OCI-LY7 (cell line): ENCODE measurements around the gene SLC16A6. TPM values are rescaled to one million over a fixed set of nuclear protein-coding genes. Genes with fewer than 3 reads are reported as not detected.
"Not testable (repeated sequence)": the region's sequence is repeated elsewhere in the genome, so short reads cannot be mapped to it uniquely, and the experiment has no call there.

Experiments used
- BruUV-seq: library from RNA; stranded (reverse); fragments of 400-500 nt; replicated peaks from 2 replicates; lab custom pipeline; 2021; lab: Mats Ljungman, UMichigan
- CTCF ChIA-PET: fragments of 300-600 bp; sonication (Branson Sonifier 250); formaldehyde crosslinking; loops from one replicate; lab custom pipeline; 2022; ENCODE audit warnings: antibody characterized with exemption; ENCODE audit not compliant: unreplicated experiment; lab: Charles Lee
- POLR2A ChIA-PET: fragments of 300-600 bp; sonication (Branson Sonifier 250); formaldehyde crosslinking; loops from one replicate; lab custom pipeline; 2022; ENCODE audit warnings: antibody characterized with exemption; lab: Charles Lee
- DNase-seq: peaks from one replicate; pipeline ENCODE4 v3.0.0-alpha.2; 2015; ENCODE audit warnings: low spot score
- H2AFZ ChIP-seq: fragments of 200-600 bp; sonication (generic), shearing (Covaris generic); 2 replicates; pipeline ENCODE4 v1.6.1; 2014; ENCODE audit warnings: mild to moderate bottlenecking, antibody characterized with exemption, low read length, moderate library complexity
- H3K27ac ChIP-seq: fragments of 200-600 bp; sonication (generic); 2 replicates; pipeline ENCODE4 v1.5.1; 2014; ENCODE audit warnings: mixed run types, low read depth, mild to moderate bottlenecking, moderate library complexity, low read length, inconsistent platforms; ENCODE audit not compliant: poor library complexity, severe bottlenecking
- H3K36me3 ChIP-seq: fragments of 200-600 bp; sonication (generic); 2 replicates; pipeline ENCODE4 v1.6.1; 2014; ENCODE audit warnings: mild to moderate bottlenecking, antibody characterized with exemption, low read length, moderate library complexity, mixed read lengths; ENCODE audit not compliant: insufficient read depth
- H3K4me1 ChIP-seq: fragments of 200-600 bp; sonication (generic); 2 replicates; pipeline ENCODE4 v1.5.1; 2014; ENCODE audit warnings: mild to moderate bottlenecking, low read length; ENCODE audit not compliant: insufficient read depth, poor library complexity, severe bottlenecking
- H3K4me2 ChIP-seq: fragments of 200-600 bp; sonication (generic); 2 replicates; pipeline ENCODE4 v1.6.1; 2014; ENCODE audit warnings: mild to moderate bottlenecking, low read length
- H3K4me3 ChIP-seq: fragments of 200-600 bp; sonication (generic); 2 replicates; pipeline ENCODE4 v1.5.1; 2014; ENCODE audit warnings: mild to moderate bottlenecking, low read depth, low read length; ENCODE audit not compliant: poor library complexity, severe bottlenecking
- H3K79me2 ChIP-seq: fragments of 200-600 bp; sonication (generic); 2 replicates; pipeline ENCODE4 v1.6.1; 2016; ENCODE audit warnings: low read depth, mild to moderate bottlenecking, low read length, moderate library complexity, mixed read lengths; ENCODE audit not compliant: insufficient read depth
- H3K9me2 ChIP-seq: fragments of 200-600 bp; sonication (generic); 2 replicates; pipeline ENCODE4 v1.6.1; 2016; ENCODE audit warnings: mild to moderate bottlenecking, low read length, mixed read lengths; ENCODE audit not compliant: insufficient read depth
- H3K9me3 ChIP-seq: fragments of 200-600 bp; sonication (generic); 2 replicates; pipeline ENCODE4 v1.6.1; 2014; ENCODE audit warnings: mild to moderate bottlenecking, mixed run types, low read length, mixed read lengths
- H4K20me1 ChIP-seq: fragments of 200-600 bp; sonication (generic); 2 replicates; pipeline ENCODE4 v1.6.1; 2014; ENCODE audit warnings: mild to moderate bottlenecking, antibody characterized with exemption, low read length, moderate library complexity, mixed read lengths; ENCODE audit not compliant: insufficient read depth
- intact Hi-C: fragments of 100-400 bp; cut with micrococcal nuclease; formaldehyde crosslinking; loops from one replicate; pipeline ENCODE4 v1.10.0; 2022; ENCODE audit not compliant: unreplicated experiment
- total RNA-seq, 2 experiments: library from RNA; depleted of rRNA in 1 of 2; stranded (reverse); fragments of >200 nt in 1 of 2; shearing (Covaris generic) in 1 of 2; gene quantifications; 2 replicates each; pipeline ENCODE4 v1.2.3, GENCODE V29; 2014 to 2022
- TF ChIP-seq, protein P1 (sequence below): fragments of 200-600 bp; sonication (generic); conservative IDR thresholded peaks from 2 replicates; pipeline ENCODE4 v1.5.1; 2014; ENCODE audit warnings: mild to moderate bottlenecking, antibody characterized with exemption, low read length, moderate library complexity, mixed read lengths

Gene SLC16A6
- total RNA-seq, 2 experiments from 2014 or later: 4.5 to 18.9 TPM

DNA sequence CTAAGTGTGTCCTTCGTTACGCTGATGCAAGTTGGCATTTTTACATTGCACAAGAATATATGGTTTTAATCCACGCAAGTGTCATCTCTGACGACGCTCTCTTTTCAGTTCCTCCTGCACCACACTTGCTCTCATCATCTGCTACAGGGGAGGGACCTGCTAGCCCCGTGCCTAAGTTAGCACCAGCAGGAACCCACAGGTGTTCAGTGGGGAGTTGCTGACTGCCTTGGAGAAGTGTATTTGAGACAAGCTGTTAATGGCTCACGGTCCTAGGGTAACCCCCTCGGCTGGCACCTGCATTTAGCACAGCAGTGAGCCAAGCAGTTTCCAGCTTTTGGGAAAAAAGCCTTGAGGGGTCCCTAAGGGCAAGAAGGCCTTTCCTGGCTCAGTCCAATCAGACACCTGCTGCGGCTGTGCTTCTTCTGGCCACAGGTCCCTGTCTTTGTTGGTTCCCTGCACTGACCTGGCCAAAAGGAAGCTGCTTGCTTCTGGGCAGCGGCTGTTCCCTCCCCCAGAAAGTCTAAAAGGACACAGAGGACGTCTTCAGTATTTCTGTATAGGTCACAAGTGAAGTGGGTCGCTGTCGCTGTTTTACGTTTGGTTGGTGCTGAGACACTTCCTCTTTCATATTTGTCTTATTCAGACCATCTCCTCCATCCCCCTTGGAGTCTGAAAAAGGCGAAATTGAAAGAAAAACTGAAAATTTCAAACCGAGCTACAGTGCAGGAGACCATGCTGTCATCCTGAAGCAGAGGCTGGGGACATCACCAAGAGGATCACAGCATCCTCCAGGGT is 53.4 kb downstream of the SLC16A6 start:
- CTCF ChIA-PET: interaction anchor here (1.3 kb wide), 1 partner anchor 10 kb away, joined by 9 read pairs; the partner anchor contains the start of gene AMZ2

DNA sequence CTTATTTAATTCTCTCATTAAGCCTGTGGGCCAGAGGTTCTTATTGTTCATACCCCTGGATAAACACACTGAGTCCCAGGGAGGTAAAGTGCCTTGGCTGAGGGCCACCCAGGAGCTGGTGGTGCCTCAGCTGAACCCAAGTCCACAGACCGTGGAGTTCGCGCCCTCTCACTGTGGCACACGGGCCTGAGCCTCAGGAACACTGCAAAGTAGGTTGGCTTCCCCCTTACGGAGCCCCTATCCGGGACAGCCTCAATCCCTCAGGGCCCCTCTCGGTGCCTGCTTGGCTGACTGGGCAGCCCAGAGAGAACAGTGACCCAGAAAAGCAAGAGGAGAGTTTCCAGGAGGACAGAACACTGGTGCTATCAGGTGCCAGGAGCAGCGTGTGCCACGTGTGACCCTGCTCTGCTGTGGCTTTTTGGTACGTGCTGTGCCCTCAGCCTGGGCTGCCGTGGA is 55.6 kb downstream of the SLC16A6 start:
- peaks cover 78% of the 10 kb centered on the region for H3K79me2 ChIP-seq
- H3K9me3 ChIP-seq, H3K9me2 ChIP-seq, DNase-seq, H4K20me1 ChIP-seq, BruUV-seq, intact Hi-C loops: not testable (repeated sequence)
- peak overlapping the region; percentile 39; the same call in 1 of the 2 replicates for H2AFZ ChIP-seq
- peak overlapping the region; percentile 96 for H3K27ac ChIP-seq
- H3K4me3 ChIP-seq: peak overlapping the region; percentile 25
- ChIA-PET POLR2A (interaction anchor here (1.1 to 7.0 kb wide), 9 partner anchors 13 to 58 kb away, joined by 3 to 154 read pairs (median 6); partner anchors contain the start of gene AMZ2), CTCF (interaction anchor here (0.5 kb wide), 1 partner anchor 10 kb away, joined by 3 read pairs; no protein-coding TSS in a partner anchor)
- peaks cover 28% of the 10 kb centered on the region for H3K36me3 ChIP-seq
- H3K4me2 ChIP-seq: peak overlapping the region; percentile 42
- H3K4me1 ChIP-seq: peaks cover 78% of the 10 kb centered on the region

More for the DNA sequence above, 53.4 kb downstream of the SLC16A6 start:
- peak overlapping the region; percentile 84 for H3K4me2 ChIP-seq
- H3K4me1 ChIP-seq: peaks cover 77% of the 10 kb centered on the region
- POLR2A ChIA-PET: interaction anchor here (0.6 to 7.0 kb wide), 19 partner anchors 8 to 223 kb away, joined by 3 to 154 read pairs (median 5); partner anchors contain the start of gene AMZ2
- not testable (repeated sequence) for H4K20me1 ChIP-seq, H2AFZ ChIP-seq, H3K9me3 ChIP-seq, BruUV-seq, H3K9me2 ChIP-seq
- intact Hi-C loops: loop anchor here (1.0 to 2.0 kb wide), 5 partner anchors 10 to 55 kb away; no protein-coding TSS in a partner anchor
- H3K79me2 ChIP-seq: peaks cover 79% of the 10 kb centered on the region
- peak overlapping the region; percentile 65 for H3K4me3 ChIP-seq
- H3K36me3 ChIP-seq: peaks cover 27% of the 10 kb centered on the region
- H3K27ac ChIP-seq: peak overlapping the region; percentile 96
- TF ChIP-seq, protein P1, sequence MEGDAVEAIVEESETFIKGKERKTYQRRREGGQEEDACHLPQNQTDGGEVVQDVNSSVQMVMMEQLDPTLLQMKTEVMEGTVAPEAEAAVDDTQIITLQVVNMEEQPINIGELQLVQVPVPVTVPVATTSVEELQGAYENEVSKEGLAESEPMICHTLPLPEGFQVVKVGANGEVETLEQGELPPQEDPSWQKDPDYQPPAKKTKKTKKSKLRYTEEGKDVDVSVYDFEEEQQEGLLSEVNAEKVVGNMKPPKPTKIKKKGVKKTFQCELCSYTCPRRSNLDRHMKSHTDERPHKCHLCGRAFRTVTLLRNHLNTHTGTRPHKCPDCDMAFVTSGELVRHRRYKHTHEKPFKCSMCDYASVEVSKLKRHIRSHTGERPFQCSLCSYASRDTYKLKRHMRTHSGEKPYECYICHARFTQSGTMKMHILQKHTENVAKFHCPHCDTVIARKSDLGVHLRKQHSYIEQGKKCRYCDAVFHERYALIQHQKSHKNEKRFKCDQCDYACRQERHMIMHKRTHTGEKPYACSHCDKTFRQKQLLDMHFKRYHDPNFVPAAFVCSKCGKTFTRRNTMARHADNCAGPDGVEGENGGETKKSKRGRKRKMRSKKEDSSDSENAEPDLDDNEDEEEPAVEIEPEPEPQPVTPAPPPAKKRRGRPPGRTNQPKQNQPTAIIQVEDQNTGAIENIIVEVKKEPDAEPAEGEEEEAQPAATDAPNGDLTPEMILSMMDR: 0 out of 2 replicates have a peak, but pooled peaks have one; percentile 27
- DNase-seq: peak; percentile 96

- peak overlapping the region; percentile 96 for H3K27ac ChIP-seq
- H3K9me2 ChIP-seq, H3K9me3 ChIP-seq, H4K20me1 ChIP-seq, intact Hi-C loops, BruUV-seq: not testable (repeated sequence)
- peak overlapping the region; percentile 42 for H3K4me2 ChIP-seq
- peaks cover 73% of the 10 kb centered on the region for H3K79me2 ChIP-seq
- peaks cover 77% of the 10 kb centered on the region for H3K4me1 ChIP-seq
- peaks cover 28% of the 10 kb centered on the region; the same call in 1 of the 2 replicates for H3K36me3 ChIP-seq
- H3K4me3 ChIP-seq: peak overlapping the region; percentile 25
- ChIA-PET POLR2A (interaction anchor here (0.6 to 7.0 kb wide), 12 partner anchors 11 to 54 kb away, joined by 3 to 154 read pairs (median 5); partner anchors contain the start of gene AMZ2), CTCF (interaction anchor here (0.6 kb wide), 1 partner anchor 262 kb away, joined by 4 read pairs; no protein-coding TSS in a partner anchor)
- peak overlapping the region; percentile 39; the same call in 1 of the 2 replicates for H2AFZ ChIP-seq
- peak; percentile 76 for DNase-seq
Measured at GRCh38 chr17:68234726-68235335, 56.1 kb downstream of the SLC16A6 start.

DNA sequence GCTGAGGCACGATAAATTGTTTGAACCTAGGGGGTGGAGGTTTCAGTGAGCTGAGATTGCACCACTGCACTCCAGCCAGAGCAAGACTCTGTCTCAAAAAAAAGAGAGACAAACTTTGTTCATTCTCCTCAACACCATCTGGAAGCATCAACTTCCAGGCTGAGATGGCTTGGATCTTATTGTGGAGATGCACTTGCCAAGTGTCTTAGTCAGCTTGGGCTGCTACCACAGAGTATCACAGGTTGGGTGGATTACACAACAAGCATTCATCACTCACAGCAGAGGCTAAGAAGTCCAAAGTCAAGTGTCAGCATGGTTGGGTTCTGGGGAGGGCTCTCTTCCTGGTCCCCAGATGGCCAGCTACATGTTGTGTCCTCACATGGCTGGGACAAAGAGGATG is 58.2 kb downstream of the SLC16A6 start:
- ChIA-PET POLR2A (interaction anchor here (0.5 to 7.0 kb wide), 6 partner anchors 12 to 1711 kb away, joined by 3 to 154 read pairs (median 4); no protein-coding TSS in a partner anchor), CTCF (interaction anchor here (1.7 kb wide), 1 partner anchor 15 kb away, joined by 5 read pairs; the partner anchor contains the start of gene AMZ2)
- H3K4me3 ChIP-seq, H3K9me2 ChIP-seq, H3K4me2 ChIP-seq, H4K20me1 ChIP-seq, DNase-seq, H3K9me3 ChIP-seq, BruUV-seq, intact Hi-C loops, H2AFZ ChIP-seq: not testable (repeated sequence)
- Histone ChIP-seq H3K27ac (peak overlapping the region; percentile 21), H3K36me3 (peaks cover 45% of the 10 kb centered on the region; the same call in 1 of the 2 replicates), H3K79me2 (peaks cover 73% of the 10 kb centered on the region), H3K4me1 (peaks cover 79% of the 10 kb centered on the region)
